ENCODE measurements around the gene UBR4.

Gene UBR4

GRCh38 chr1:19055701-19056100 is 154.4 kb downstream of the UBR4 start:
- no peak for DNase-seq (ENCODE audit: low spot score)

- no peak for DNase-seq (ENCODE audit: low spot score)
These were observed 155.1 kb downstream of the UBR4 start for GRCh38 chr1:19055001-19055400.

- DNase-seq (ENCODE audit: low spot score), result no peak
These were observed 155.8 kb downstream of the UBR4 start for GRCh38 chr1:19054216-19054615.

- DNase-seq (ENCODE audit: low spot score), result no peak
These were observed 156.6 kb downstream of the UBR4 start for GRCh38 chr1:19053486-19053885.

DNA sequence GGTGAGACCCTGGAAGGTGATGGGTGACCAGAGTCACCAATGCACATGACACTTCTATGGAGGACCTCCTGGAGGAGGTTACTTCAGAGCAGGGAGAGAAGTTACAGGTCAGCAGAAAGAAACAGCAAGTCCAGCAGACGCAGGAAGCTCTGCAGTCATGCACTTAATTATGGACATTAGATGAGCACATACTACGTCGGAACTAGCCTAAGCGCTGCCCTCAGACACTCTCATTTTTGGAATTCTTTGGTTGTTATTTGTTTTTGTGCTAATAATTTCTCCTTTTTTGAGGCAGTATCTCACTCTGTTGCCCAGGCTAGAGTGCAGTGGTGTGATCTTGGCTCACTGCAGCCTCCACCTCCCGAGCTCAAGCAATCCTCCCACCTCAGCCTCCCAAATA is 160.3 kb downstream of the UBR4 start:
- DNase-seq (ENCODE audit: low spot score), result no peak

DNA sequence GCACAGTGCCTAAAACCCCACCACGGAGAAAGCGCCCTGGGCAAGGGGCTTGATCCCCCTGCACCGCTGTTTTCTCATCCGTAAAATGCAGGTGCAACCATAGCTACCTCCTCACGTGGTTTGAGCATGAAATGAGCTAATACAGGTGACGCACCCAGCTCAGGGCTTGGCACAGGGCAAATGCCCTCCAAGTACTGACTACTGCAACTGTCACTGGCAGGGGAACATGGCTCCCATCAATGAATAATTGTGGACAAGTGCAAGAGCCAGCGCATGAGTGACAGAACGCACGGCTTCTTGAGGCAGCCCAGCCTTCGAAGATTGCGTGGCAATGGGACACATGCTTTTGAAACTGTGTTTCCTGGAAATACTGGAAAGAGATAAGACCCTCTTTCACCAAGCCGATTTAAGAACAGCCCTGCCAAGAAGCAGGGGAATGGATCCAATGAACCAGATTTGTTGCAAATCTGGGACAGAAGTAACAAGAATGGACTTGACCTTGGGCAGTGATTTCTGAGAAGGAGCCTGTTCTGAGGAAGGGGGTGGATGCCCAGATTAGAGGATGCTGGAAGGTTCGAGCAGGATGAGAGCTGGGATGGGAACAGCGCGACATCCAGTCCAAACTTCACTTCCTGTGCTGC is 160.8 kb downstream of the UBR4 start:
- DNase-seq (ENCODE audit: low spot score), result no peak

- DNase-seq (ENCODE audit: low spot score), result no peak
These were observed 162.9 kb downstream of the UBR4 start for GRCh38 chr1:19046972-19047731.

DNA sequence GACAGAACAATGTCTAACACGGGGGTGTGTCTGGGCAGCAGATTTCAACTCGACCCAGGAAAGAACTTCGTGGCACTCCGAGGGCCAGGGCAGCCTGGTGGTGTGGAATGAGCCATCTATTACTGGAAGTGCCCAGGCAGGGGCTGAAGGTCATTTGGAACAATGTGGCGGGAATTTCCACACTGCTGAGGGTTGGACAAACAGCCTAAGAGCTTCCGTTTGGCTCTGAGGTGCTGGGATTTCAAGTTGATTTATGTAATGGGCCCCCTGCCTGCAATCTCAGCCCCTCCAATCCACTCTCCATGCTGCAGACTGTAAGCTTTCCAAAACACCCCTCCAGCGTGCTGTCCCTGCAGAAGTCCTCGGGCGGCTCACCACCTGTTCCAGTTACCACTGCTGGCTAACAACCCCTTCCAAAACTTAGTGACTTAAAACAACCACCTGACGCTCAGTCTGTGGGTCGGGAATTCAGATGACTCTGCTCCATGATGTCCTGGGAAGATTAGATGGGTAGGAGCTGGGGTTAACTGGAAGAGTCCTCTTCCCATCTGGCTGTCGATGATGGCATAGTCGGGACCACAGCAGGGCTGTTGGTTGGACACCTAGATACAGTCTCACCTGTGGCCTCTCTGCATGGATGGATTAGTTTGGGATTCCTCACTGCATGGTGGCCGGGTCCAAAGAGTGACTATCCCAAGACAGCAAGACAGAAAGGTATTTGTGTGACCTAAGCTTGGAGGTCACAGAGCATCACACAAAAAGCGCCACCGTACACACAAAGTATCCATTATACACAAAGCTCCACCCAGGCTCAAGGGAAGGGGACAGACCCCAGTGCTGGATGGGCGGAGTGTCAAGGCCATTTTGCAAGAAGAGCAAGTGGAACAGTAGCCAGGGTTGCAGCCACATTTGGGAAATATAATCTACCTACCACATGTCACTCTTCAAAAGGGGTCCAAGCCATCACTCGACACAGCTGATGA is 163.9 kb downstream of the UBR4 start:
- DNase-seq (ENCODE audit: low spot score), result no peak

- no peak for DNase-seq (ENCODE audit: low spot score)
These were observed 164.9 kb downstream of the UBR4 start for GRCh38 chr1:19044975-19045831.

GRCh38 chr1:19044471-19044870 is 165.6 kb downstream of the UBR4 start:
- no peak for DNase-seq (ENCODE audit: low spot score)

GRCh38 chr1:19043579-19044443 is 166.3 kb downstream of the UBR4 start:
- no peak for DNase-seq (ENCODE audit: low spot score)

GRCh38 chr1:19042675-19043578 is 167.1 kb downstream of the UBR4 start:
- no peak for DNase-seq (ENCODE audit: low spot score)

DNA sequence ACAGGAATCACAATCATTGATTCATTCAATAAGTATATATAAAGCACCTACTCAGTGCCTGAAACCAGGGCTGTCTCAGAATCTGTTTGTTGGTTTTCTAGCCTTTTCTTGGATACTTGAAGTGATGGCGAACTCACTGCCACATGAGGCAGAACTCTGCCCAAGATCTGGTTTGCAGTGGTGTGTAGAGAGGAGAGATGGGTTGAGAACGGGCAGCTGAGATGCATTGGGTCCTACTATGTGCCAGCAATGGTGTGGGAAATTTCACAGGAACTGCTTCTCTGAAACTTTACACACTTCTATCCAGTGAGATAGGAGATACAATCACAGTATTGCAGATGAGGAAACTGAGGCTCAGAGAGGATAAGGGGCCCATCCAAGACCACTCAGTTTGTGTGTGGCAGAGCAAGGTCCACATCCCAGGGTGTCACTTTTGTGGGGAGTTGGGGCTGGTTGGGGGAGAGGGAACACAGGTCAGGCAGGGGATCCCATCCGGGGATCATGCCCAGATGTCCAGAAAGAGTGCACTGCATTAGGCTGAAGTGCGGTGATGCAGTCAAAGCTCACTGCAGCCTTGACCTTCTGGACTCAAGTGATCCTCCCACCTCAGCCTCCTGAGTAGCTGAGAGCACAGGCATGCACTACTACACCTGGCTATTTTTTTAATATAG is 169.9 kb downstream of the UBR4 start:
- no peak for DNase-seq (ENCODE audit: low spot score)

GRCh38 chr1:19038732-19039131 is 171.3 kb downstream of the UBR4 start:
- DNase-seq (ENCODE audit: low spot score), result no peak

- DNase-seq (ENCODE audit: low spot score), result no peak
These were observed 172.0 kb downstream of the UBR4 start for GRCh38 chr1:19038096-19038495.

DNA sequence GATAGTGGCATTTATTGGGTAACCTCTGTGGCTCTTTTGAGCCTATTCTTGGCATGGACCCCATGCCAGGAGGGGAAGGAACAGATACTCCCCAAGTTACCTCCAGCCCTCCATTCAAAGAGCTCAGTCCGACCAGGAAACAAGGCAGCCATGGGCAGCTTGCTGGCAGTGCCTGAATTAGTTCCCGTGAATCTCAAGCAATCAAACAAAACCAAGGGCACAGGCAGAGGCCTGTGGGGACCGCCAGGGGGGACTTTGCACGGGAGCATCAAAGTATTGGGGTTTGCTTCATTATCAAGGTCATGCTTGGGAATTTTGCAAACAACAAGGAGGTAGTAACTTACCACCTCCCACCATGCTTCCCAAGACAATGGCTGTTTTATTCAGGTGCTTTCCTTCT is 172.4 kb downstream of the UBR4 start:
- DNase-seq (ENCODE audit: low spot score), result no peak

- no peak for DNase-seq (ENCODE audit: low spot score)
These were observed 173.1 kb downstream of the UBR4 start for GRCh38 chr1:19036813-19037605.
